Measurements from ENCODE around the gene TNFRSF21. TPM values are rescaled to one million over a fixed set of nuclear protein-coding genes. Genes with fewer than 3 reads are reported as not detected.

Gene TNFRSF21
- total and polyA plus RNA-seq, 2 of the 8 experiments (the other 6 are each of a cell fraction or from before 2014, with no cell fraction given) = 16.4 to 52.7 TPM

- TF ChIP-seq BACH1 (IDR thresholded peaks at IDR 0.05; ENCODE audit: low read length) (no peak), TAF7 (optimal IDR thresholded peaks at IDR 0.05; ENCODE audit: borderline replicate concordance, low read depth, low read length) (peak; percentile 38), KDM4A (IDR thresholded peaks at IDR 0.05; ENCODE audit: low read depth, low read length, severe bottlenecking) (peak; percentile 35), CTCF (IDR thresholded peaks at IDR 0.05; ENCODE audit: control extremely low read depth in 1 of 3, insufficient read depth in 1 of 3, low read depth in 1 of 3, low read length in 3 of 3) (no peak), E2F6 (IDR thresholded peaks at IDR 0.05) (no peak), TAF1 (IDR thresholded peaks at IDR 0.05; ENCODE audit: low read depth, low read length) (peak; percentile 47; the same call in 1 of the 2 replicates), ATF3 (IDR thresholded peaks at IDR 0.05; ENCODE audit: insufficient read depth, low read depth, low read length) (no peak), RNF2 (IDR thresholded peaks at IDR 0.05; ENCODE audit: borderline replicate concordance, low read depth, low read length, missing control alignments, poor library complexity, severe bottlenecking) (no peak), SRF (IDR thresholded peaks at IDR 0.05; ENCODE audit: low read depth, low read length) (no peak), KDM5A (IDR thresholded peaks at IDR 0.05; ENCODE audit: low read length) (no peak), ASH2L (IDR thresholded peaks at IDR 0.05; ENCODE audit: low read length) (peak; percentile 85), CHD2 (IDR thresholded peaks at IDR 0.05; ENCODE audit: low read length) (no peak), SIX5 (IDR thresholded peaks at IDR 0.05; ENCODE audit: low read depth, low read length) (no peak), YY1 (IDR thresholded peaks at IDR 0.05; ENCODE audit: low read depth, low read length) (no peak), SIRT6 (IDR thresholded peaks at IDR 0.05; ENCODE audit: low read length) (no peak), HDAC6 (IDR thresholded peaks at IDR 0.05; ENCODE audit: low read depth, low read length) (no peak)
Measured at GRCh38 chr6:47308552-47309290, 984 bp downstream of the TNFRSF21 start (continued).
